Measurements from ENCODE around the gene NCOA7. TPM values are rescaled to one million over a fixed set of nuclear protein-coding genes. Genes with fewer than 3 reads are reported as not detected.

NCOA7 gene
- total RNA-seq, 1 experiment from 2014 or later: 51.0 TPM

DNA sequence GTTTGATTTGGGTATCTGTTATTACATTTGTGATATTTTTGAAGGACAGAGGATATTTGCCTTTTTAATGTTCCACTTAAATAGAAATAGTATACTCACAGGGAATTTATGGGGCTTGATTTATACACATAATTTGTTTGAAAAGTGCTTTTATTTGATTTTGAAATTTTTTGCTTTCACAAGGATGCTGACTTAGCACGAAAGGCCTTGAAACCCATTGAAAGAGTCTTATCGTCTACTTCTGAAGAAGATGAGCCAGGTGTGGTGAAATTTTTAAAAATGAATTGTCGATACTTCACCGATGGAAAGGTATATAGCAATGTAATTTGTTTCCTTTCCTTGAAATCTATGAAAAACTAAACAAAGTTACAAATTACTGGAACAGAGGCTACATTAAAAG lies 91.5 kb downstream of the NCOA7 start:
- Histone ChIP-seq H3F3A (ENCODE audit: insufficient read depth, low read depth) (no peaks in the 10 kb centered on the region), H3K9me3 (ENCODE audit: insufficient read depth, low read depth) (no peaks in the 10 kb centered on the region), H3K9me2 (ENCODE audit: insufficient read depth) (no peaks in the 10 kb centered on the region), H3K27me3 (ENCODE audit: insufficient read depth, low read depth) (no peaks in the 10 kb centered on the region), H3K36me3 (ENCODE audit: low read depth) (peaks cover 44% of the 10 kb centered on the region), H3K4me2 (no peak overlapping the region), H3K27ac (no peak overlapping the region), H3K4me3 (no peak overlapping the region), H2AFZ (no peak overlapping the region), H3K4me1 (replicated peaks; ENCODE audit: insufficient read depth) (no peaks in the 10 kb centered on the region), H3K79me2 (ENCODE audit: low read depth) (no peaks in the 10 kb centered on the region), H4K20me1 (ENCODE audit: insufficient read depth) (no peaks in the 10 kb centered on the region)
- CTCF ChIA-PET: no interaction called here
- no peak for DNase-seq
- no TSS peak for BruUV-seq (replicated peaks)
- POLR2A ChIA-PET (ENCODE audit: unreplicated experiment): interaction anchor here (0.6 kb wide), 1 partner anchor 91 kb away, joined by 5 read pairs; the partner anchor contains the start of gene NCOA7
- intact Hi-C loops (cut with micrococcal nuclease; ENCODE audit: unreplicated experiment): no loop called here
- no peak for TF ChIP-seq EZH2 (IDR thresholded peaks at IDR 0.05; ENCODE audit: low read depth)
- TF ChIP-seq, protein P1, sequence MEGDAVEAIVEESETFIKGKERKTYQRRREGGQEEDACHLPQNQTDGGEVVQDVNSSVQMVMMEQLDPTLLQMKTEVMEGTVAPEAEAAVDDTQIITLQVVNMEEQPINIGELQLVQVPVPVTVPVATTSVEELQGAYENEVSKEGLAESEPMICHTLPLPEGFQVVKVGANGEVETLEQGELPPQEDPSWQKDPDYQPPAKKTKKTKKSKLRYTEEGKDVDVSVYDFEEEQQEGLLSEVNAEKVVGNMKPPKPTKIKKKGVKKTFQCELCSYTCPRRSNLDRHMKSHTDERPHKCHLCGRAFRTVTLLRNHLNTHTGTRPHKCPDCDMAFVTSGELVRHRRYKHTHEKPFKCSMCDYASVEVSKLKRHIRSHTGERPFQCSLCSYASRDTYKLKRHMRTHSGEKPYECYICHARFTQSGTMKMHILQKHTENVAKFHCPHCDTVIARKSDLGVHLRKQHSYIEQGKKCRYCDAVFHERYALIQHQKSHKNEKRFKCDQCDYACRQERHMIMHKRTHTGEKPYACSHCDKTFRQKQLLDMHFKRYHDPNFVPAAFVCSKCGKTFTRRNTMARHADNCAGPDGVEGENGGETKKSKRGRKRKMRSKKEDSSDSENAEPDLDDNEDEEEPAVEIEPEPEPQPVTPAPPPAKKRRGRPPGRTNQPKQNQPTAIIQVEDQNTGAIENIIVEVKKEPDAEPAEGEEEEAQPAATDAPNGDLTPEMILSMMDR (conservative IDR thresholded peaks at IDR 0.05): no peak

DNA sequence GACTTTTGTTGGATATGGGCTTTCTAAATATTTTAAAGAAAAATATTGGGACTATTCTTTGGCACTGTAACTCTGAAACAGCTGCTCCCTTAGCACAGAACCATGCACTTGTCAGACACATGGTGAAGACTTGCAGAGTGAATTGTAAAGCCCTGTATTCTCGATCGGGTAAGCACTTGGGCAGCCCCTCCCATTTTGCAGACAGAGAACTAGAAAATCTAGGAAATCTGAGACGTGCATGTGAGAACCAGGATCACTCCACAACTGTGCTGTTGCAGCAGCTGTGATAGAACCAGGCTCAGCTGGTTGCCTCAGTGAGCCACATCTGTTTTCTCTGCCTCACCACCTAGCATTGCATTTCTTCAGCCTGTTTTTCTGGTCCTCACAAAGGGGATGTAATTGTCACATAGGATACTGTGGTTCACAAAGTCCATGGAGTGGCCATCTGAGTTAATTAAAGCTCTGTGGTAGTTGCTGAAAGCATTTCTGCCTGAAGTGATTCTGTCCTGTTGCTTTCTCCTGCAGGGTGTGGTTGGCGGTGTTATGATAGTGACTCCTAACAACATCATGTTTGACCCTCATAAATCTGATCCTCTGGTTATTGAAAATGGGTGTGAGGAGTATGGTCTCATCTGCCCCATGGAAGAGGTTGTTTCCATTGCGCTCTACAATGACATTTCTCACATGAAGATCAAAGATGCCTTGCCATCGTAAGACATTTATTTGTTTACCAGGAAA lies 94.0 kb downstream of the NCOA7 start:
- Histone ChIP-seq H3K9me2 (ENCODE audit: insufficient read depth) (no peaks in the 10 kb centered on the region), H3K27me3 (ENCODE audit: insufficient read depth, low read depth) (no peaks in the 10 kb centered on the region), H3F3A (ENCODE audit: insufficient read depth, low read depth) (no peaks in the 10 kb centered on the region; the same call in 1 of the 2 replicates), H3K4me2 (no peak overlapping the region), H3K9me3 (ENCODE audit: insufficient read depth, low read depth) (no peaks in the 10 kb centered on the region), H3K36me3 (ENCODE audit: low read depth) (peaks cover 56% of the 10 kb centered on the region), H3K27ac (no peak overlapping the region), H3K4me1 (replicated peaks; ENCODE audit: insufficient read depth) (no peaks in the 10 kb centered on the region), H3K79me2 (ENCODE audit: low read depth) (no peaks in the 10 kb centered on the region), H2AFZ (no peak overlapping the region), H3K4me3 (no peak overlapping the region), H4K20me1 (ENCODE audit: insufficient read depth) (no peaks in the 10 kb centered on the region)
- ChIA-PET CTCF (no interaction called here), POLR2A (ENCODE audit: unreplicated experiment) (interaction anchor here (0.6 to 0.7 kb wide), 2 partner anchors 102 to 103 kb away, joined by 6 to 11 read pairs; no protein-coding TSS in a partner anchor)
- no peak for DNase-seq
- intact Hi-C loops (cut with micrococcal nuclease; ENCODE audit: unreplicated experiment): no loop called here
- no TSS peak for BruUV-seq (replicated peaks)
- no peak for TF ChIP-seq EZH2 (IDR thresholded peaks at IDR 0.05; ENCODE audit: low read depth)
- TF ChIP-seq, protein P1 (conservative IDR thresholded peaks at IDR 0.05): no peak

DNA sequence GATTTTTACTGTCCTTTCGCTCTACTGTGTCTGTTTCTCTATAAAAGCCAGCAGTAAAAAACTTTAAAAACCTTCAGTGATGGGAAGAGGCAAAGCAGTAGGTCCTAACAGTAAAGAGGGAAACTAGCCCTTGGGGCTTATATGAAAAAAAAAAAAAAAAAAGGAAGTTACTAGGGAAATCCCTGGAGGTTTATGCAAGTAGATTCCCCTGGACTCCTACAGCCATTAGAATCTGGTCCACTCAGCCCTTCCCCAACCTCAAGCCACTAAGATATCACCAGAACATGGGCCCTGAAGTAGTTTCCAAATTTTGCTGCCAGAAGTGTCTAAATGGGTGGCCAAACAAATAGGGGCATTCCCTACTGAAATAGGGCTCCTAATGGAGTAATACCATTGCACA lies 95.3 kb downstream of the NCOA7 start:
- H3K9me2 ChIP-seq (ENCODE audit: insufficient read depth): no peaks in the 10 kb centered on the region
- H3K36me3 ChIP-seq (ENCODE audit: low read depth): peaks cover 59% of the 10 kb centered on the region
- no peaks in the 10 kb centered on the region for H3K9me3 ChIP-seq (ENCODE audit: insufficient read depth, low read depth)
- H3K27ac ChIP-seq: no peak overlapping the region
- no peaks in the 10 kb centered on the region; the same call in 1 of the 2 replicates for H3F3A ChIP-seq (ENCODE audit: insufficient read depth, low read depth)
- H3K4me1 ChIP-seq (replicated peaks; ENCODE audit: insufficient read depth): no peaks in the 10 kb centered on the region
- ChIA-PET POLR2A (ENCODE audit: unreplicated experiment) (no interaction called here), CTCF (no interaction called here)
- H2AFZ ChIP-seq: no peak overlapping the region
- no peaks in the 10 kb centered on the region for H3K27me3 ChIP-seq (ENCODE audit: insufficient read depth, low read depth)
- no TSS peak for BruUV-seq (replicated peaks)
- H3K4me3 ChIP-seq: no peak overlapping the region
- no peaks in the 10 kb centered on the region for H3K79me2 ChIP-seq (ENCODE audit: low read depth)
- no peaks in the 10 kb centered on the region for H4K20me1 ChIP-seq (ENCODE audit: insufficient read depth)
- TF ChIP-seq EZH2 (IDR thresholded peaks at IDR 0.05; ENCODE audit: low read depth): no peak
- TF ChIP-seq, protein P1 (conservative IDR thresholded peaks at IDR 0.05): no peak
- H3K4me2 ChIP-seq: no peak overlapping the region
- intact Hi-C loops (cut with micrococcal nuclease; ENCODE audit: unreplicated experiment): no loop called here
- DNase-seq: no peak

Data from PC-9 (cell line).